Measurements from ENCODE around the gene TSPAN9.

The TSPAN9 gene

DNA sequence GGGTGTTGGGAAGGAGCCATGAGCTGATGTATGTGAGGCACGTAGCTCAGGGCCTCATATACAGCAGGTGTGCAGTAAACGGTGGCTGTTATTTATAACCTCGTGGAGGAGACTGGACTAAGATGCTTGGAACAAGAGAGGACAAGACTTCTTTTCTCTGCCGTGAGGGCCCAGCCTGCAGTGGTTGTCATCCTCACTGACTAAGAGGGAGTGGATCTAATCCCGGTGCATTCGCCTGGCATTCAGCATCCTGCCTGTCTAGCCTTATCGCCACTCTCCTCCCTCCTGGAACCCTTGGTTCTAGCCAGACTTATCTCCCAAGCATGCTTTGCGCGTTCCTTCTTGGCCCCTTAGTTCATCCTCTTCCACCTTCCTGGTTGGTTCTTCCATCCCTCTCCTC, 3.9 kb downstream of the TSPAN9 start:
- DNase-seq = no peak

DNA sequence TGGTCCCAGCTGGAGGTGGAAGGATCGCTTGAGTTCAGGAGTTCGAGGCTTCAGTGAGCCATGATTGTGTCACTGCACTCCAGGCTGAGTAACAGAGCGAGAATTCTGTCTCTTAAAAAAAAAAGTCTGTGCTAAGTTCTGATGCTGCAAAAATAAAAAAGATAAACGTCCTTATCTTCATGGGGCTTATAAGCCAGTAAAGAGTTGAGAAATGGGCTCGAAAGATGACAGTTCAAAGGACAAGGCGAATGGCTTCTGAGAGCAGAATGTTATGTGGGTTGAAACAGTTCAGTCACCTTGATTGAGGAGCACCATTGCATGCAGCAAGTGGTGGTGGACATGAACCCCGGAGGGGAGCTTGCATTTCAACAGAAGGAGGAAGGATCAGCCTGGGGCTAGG, 4.7 kb downstream of the TSPAN9 start:
- no peak for DNase-seq

DNA sequence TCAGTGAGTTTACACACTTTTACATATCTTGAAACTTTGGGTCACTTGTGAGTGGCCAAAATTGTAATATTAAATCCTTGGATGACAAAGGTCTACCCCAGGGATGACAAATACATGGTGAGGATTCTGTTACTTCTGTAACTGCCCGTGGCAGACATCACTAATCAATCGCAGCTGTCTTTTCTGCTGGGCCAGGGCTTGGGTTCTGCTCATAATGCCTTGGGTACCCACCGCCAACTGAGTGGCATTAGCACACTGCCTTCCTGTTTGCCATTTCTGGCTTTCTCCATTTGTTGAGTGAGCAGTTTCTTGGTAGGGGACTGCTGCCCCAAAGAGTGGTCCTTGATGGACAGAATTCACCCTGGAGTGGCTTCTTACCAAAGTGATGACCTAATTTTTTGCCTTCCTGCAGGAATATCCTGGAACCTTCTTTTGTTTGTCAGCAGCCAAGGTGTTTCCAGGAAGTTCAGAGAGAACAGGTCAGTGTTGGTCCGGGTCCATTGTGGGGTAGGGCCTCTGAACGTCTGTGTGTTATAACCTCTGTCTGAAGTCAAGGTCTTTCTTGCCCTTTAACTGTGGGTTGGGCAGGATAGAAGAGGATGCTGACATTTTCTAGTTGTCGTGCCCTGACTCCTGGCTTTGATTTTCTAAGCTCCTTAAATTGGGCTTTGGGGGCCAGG, 6.2 kb downstream of the TSPAN9 start:
- DNase-seq = no peak

- no peak for DNase-seq
Observed at GRCh38 chr12:3083921-3084347, 6.8 kb downstream of the TSPAN9 start.

DNA sequence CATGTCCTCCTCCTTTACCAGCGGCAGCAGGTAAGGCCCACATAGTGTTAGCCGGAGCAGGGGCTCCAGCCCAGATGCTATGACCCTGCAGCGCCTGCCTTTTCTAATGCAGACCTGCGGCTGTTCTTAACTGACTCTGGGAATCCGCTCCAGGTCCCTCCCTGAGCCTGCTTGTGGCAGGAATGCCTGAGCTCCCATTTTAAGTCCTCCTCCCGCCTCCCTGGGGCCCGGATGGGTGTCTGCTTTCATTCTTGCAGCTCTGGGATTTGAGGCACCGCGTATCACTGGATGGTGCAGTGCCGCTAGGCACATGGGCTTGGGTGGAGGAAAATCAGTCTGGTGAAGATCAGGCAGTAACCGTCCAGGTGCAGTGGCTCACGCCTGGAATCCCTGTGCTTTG, 7.6 kb downstream of the TSPAN9 start:
- DNase-seq = no peak

GRCh38 chr12:3085341-3086139, 8.4 kb downstream of the TSPAN9 start:
- DNase-seq = no peak

DNA sequence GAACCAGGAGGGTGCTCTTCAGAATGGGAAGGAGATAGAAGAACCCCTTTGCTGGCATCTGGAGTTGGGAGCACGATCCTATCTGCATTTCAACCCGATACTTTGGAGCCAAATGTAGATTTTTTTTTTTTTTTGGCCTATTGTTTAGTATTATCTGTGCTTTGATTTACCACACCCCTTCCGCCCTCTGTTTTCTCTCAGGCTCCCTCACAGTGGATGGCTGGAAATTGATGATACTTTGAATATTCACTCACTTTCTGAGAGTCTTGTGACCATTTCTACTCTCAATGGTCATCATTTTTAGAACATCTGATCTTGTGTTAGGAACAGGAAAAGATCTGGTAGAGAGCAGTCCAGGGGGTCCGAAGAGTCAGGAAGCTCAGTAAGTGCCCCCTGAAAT, 9.0 kb downstream of the TSPAN9 start:
- DNase-seq = no peak

DNA sequence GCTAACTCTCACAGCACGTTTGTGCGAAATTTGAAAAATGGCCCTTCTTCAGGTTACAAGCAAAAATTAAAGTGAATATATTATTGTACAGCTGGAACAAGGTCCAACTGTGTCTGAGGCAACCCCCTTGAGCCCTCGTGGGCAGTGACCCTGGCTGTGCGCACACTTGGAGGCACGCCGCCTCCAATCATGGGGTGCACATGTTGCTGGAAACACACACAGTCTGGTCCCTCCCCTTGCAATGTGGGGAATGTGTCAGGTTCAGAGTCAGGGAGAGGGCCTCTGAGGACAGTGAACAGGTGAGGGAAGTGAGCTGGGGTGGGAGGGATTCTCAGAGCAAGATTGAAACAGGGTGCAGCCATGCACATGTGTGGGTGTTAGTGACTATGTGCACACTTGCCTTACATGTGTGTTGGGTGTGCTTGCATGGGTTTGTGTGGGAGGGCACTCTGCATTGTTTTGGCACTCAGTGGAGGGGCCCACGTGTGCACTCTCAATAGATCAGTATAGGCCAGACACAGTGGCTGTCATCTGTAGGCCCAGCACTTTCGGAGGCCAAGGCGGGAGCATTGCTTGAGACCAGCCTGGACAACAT, 9.6 kb downstream of the TSPAN9 start:
- DNase-seq = no peak

DNA sequence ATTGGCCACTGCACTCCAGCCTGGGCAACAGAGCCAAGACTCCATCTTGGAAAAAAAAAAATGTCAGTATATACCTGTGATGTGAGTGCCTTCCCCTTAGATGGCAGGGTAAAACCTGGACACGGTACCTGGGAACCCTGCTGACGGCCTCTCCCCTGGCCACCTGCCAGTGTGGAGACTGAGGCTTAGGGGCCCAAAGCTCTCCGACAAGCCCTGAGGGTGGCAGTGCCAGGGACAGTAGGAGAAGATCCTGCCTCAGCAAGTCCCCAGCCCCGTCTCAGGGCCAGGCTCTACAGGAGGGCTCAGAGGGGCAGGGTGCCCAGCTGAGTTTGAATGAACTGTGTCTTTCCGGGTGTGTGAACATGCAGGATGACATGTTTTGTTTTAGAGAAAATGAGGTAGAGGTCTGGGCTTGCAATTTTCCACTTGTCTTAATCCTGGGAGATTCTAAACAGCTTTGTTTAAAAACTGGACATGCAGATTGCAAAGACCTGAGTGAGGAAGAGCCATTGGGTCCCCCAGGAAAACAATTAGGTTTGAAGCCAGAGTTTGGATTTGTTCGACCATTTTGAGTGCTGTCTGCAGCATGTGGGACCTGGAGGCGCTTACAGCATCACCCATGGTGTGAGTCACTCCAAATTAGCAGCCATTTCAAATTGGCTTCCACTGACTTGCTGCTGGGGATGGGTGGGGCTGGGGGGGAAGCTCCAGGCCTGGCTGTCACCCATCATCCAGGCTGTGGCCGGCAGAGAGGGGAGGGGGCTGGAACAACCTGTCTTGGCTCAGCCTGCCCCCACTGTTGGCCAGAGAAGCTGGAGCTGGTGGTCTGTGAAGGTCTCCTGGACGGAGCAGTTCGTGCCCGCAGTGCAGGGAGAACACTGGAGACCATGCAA, 10.8 kb downstream of the TSPAN9 start:
- no peak for DNase-seq

DNA sequence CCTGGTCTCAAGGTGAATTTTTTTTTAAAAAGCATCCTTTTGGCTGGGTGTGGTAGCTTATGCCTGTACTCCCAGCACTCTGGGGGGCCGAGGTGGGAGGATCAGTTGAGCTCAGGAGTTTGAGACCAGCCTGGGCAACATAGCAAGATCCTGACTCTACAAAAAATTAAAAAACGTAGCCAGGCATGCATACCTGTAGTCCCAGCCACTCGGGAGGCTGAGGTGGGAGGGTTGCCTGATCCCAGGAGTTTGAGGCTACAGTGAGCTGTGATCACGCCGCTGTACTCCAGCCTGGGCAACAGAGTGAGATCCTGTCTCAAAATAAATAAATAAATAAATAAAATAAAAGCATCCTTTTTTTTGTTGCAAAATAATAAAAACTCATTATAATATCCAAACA, 12.4 kb downstream of the TSPAN9 start:
- DNase-seq = no peak

- no peak for DNase-seq
Observed at GRCh38 chr12:3090240-3091037, 13.3 kb downstream of the TSPAN9 start.

DNA sequence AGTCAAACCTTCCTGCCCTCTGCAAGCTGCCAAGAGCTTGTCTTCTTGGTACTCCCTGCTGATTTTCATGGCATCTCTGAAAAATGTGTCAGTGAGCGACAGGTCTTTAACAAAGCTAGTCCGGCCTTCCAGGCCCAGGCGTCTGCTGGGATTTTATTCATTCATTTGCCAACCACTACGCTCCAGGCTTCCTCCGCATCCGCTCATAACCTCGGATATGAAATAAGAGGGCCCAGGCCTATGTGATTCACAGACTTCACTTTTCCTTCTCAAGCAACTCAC, 13.8 kb downstream of the TSPAN9 start:
- DNase-seq = no peak

- DNase-seq = no peak
Observed at GRCh38 chr12:3091382-3092241, 14.4 kb downstream of the TSPAN9 start.

- no peak for DNase-seq
Observed at GRCh38 chr12:3092764-3093163, 15.6 kb downstream of the TSPAN9 start.

- DNase-seq = no peak
Observed at GRCh38 chr12:3097186-3097804, 20.1 kb downstream of the TSPAN9 start.

GRCh38 chr12:3097836-3098235, 20.7 kb downstream of the TSPAN9 start:
- no peak for DNase-seq

- no peak for DNase-seq
Observed at GRCh38 chr12:3098436-3098835, 21.3 kb downstream of the TSPAN9 start.

DNA sequence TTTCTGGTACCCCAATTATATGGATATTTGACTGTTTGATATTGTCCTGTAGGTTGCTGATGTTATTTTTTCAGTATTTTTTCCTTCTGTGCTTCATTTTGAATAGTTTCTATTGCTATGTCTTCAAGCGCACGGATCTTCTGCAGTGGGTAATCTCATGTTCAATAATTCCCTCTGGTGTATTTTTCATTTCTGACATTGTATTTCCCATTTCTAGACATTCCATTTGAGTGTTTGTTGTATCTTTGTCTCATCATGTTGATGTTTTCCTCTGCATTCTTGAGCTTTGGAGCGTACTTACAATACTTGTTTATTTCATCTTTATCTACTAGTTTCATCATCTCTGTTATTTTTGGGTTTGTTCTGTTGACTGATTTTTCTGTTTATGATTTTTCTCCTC, 22.0 kb downstream of the TSPAN9 start:
- DNase-seq = no peak

GRCh38 chr12:3101309-3102024, 24.3 kb downstream of the TSPAN9 start:
- DNase-seq = no peak

GRCh38 chr12:3102771-3103410, 25.7 kb downstream of the TSPAN9 start:
- no peak for DNase-seq
